NOMO-1 treated with DMSO at 0.1 percent for 48 hours (cell line): ENCODE data around the gene ICE2.

Source experiments
- DNase-seq: peaks from one replicate; lab custom pipeline; 2025; ENCODE audit not compliant: unreplicated experiment; lab: John Stamatoyannopoulos, UW

ICE2 gene

DNA sequence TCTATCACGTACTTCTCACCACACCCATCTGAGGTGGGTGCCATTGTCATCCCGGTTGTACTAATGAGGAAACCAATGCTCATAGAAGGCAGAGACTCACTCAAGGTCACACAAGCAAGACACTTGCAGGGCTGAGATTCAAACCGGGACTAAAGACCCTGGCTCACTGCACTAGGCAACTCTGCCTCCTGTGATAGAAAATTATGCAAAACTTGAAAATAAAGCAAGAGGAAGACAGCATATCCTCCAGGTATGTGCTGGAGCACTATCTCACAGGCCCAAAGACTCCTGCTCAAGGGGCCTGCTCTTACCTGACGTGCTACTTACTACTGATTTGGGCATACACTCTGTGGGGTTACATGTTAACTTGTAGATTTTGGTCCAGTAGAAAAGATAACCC, 106.7 kb downstream of the ICE2 start:
- DNase-seq = no peak

DNA sequence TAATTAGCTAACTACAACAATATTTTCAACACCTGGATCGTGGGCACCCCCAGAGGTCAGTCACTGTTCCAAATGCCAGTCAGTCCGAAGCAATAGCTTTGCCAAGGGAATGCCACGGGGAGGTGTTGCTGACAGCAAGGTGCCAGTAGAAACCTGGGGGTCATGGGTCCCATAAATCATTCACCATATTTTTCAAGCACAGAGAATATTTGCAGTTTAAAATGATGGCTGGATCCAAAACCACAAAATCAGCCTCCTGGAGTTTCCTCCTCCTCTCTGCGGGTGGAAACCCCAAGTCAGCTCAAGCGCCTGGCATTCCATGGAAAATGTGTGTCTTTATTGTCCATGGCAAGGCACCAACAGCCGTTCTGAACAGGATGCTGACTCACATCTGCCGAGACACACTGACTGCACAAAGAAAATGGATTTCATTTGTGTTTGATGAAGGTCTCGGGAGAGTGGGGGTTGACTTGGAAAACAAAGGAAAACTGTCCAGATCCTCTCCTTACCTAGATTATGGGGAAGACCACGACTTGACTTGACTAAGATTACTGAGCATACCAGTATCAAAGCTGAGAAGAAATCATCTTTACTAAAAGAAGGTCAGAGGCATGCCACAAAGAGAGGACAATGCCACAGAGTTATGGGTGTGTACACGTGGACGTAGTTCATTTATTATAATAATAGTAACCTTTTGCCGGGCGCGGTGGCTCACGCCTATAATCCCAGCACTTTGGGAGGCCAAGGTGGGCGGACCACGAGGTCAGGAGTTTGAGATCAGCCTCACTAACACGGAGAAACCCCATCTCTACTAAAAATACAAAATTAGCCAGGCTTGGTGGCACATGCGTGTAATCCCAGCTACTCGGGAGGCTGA, 107.5 kb downstream of the ICE2 start:
- DNase-seq = no peak

DNA sequence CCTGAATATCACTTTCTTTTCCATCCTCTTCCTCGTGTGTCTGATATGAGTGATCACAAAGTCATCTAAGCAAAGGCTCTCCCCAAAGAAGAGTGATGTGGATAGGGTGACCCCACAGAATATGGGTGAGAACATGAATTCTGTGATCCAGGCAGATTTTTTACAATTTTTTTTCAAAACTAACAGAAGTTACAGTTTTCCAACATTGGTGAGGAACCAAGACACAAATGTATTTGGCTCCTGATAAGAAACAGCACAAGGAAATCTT, 108.1 kb downstream of the ICE2 start:
- DNase-seq = no peak

DNA sequence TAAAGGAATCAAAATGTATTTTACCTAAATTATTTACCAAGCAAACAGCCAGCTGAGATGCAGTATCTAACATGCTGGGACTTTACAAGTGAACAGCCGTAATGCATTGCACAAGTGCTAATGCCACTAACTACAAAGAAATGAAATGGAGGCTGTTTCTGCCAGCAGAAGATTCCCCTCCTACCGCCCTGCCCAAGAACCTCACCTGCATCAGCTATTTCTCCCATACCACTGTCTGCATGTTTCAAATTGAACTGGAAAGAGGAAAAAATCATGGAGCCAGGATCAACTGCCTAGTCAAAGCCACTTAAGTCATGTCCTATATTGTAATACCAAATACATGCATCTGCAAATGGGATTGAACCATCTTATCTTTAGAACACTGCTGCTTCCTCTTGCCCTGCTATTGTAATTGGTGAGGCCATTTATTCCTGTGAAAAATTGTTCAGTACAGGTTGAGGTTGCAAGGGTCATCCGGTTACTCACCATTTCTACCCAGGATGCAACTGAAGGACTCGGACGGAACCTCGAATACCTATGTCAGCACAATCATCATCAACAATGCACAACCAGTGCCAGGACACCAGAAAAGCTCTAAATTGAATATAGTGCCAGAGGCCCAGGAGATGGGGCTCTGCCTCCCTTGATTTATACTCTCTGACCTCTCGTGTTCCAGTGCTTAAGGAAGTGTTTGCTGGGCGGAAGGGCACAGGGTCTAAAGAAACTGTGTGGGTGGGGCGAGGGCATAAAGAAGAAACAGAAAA, 108.7 kb downstream of the ICE2 start:
- DNase-seq = no peak

DNA sequence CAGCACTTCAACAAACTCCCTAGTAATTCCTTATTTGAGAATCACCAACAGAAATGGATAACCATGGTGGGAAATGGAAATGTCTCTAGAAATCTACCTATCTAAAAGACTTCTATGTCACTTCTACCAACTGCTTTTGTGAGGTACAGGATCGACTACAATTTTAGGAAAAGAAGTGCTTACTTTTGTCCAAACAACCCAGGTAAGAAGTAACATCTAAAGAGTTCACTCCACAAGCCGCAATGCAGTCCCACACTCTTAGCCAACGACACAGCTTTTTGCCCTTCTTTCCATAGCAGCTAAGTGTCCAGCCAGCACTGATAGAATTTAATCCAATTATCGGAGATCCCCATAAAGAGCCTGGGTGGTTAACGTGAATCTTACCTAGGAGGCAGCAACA, 109.2 kb downstream of the ICE2 start:
- no peak for DNase-seq
